Skin of body (tissue), 2 donors: Measurements from ENCODE around the gene CXXC4. TPM values are rescaled to one million over a fixed set of nuclear protein-coding genes. Genes with fewer than 3 reads are reported as not detected.

Experiments
- DNase-seq: peaks from one replicate; lab custom pipeline; 2025; lab: John Stamatoyannopoulos, UW
- total RNA-seq: library from RNA; depleted of rRNA; stranded (reverse); fragments of >200 nt; gene quantifications from one replicate; pipeline ENCODE4 v1.2.3, GENCODE V29; 2014

Gene CXXC4
- total RNA-seq, 1 donor from 2014 or later: 0.59 TPM

GRCh38 chr4:104420766-104421165, 73.9 kb downstream of the CXXC4 start:
- DNase-seq: no peak
